Stimulated activated CD4-positive, alpha-beta T cell treated with anti-CD3 and anti-CD28 coated beads, Interleukin-2, amount 100 ng/mL, for 4 hours (primary cell): Measurements from ENCODE around the gene SMARCD2.
"Not testable (repeated sequence)": the region's sequence is repeated elsewhere in the genome, so short reads cannot be mapped to it uniquely, and the experiment has no call there.

Experiments
- DNase-seq: peaks from one replicate; pipeline ENCODE4 v3.0.0-alpha.2; 2020; ENCODE audit warnings: low read depth

The SMARCD2 gene

GRCh38 chr17:63800783-63801182, 41.7 kb downstream of the SMARCD2 start:
- DNase-seq, result no peak

- DNase-seq, result no peak
Observed at GRCh38 chr17:63798572-63799106, 43.8 kb downstream of the SMARCD2 start.

- not testable (repeated sequence) for DNase-seq
Observed at GRCh38 chr17:63796375-63796774, 46.1 kb downstream of the SMARCD2 start.

- no peak for DNase-seq
Observed at GRCh38 chr17:63792055-63792729, 50.3 kb downstream of the SMARCD2 start.

GRCh38 chr17:63790057-63790456, 52.4 kb downstream of the SMARCD2 start:
- no peak for DNase-seq

GRCh38 chr17:63786971-63787711, 55.3 kb downstream of the SMARCD2 start:
- no peak for DNase-seq

- DNase-seq, result no peak
Observed at GRCh38 chr17:63786117-63786516, 56.4 kb downstream of the SMARCD2 start.

- no peak for DNase-seq
Observed at GRCh38 chr17:63785556-63785955, 56.9 kb downstream of the SMARCD2 start.

- DNase-seq, result no peak
Observed at GRCh38 chr17:63783522-63783921, 59.0 kb downstream of the SMARCD2 start.
